A549 (cell line): ENCODE measurements around the gene TMEM44. TPM values are rescaled to one million over a fixed set of nuclear protein-coding genes. Genes with fewer than 3 reads are reported as not detected.

Source experiments
- ATAC-seq, 2 experiments: fragments of 200-7000 bp in 1 of 2; fragments of >200 bp in 1 of 2; cut with Nextera tagmentation in 1 of 2; cut with Tn5 transposase in 1 of 2; 3 replicates each; pipeline versions ENCODE4 v1.8.0 to v1.9.1; 2018 to 2020; ENCODE audit warnings: mild to moderate bottlenecking in 1 of 2, moderate library complexity in 1 of 2
- CTCF ChIA-PET: fragments of 300-600 bp; sonication (Branson Sonifier 250); formaldehyde crosslinking; extraction: SDS; loops from one replicate; lab custom pipeline; 2021; ENCODE audit warnings: antibody characterized with exemption, inconsistent platforms; lab: Yijun Ruan, JAX
- POLR2A ChIA-PET: fragments of 350-600 bp; formaldehyde crosslinking; extraction: SDS; loops from one replicate; lab custom pipeline; 2021; ENCODE audit warnings: antibody characterized with exemption, inconsistent platforms; lab: Yijun Ruan, JAX
- DNase-seq, 2 experiments: peaks; one replicate each; pipeline versions ENCODE4 v3.0.0 to v3.0.0-alpha.2; 2011 to 2016; ENCODE audit warnings: low read depth in 1 of 2, low spot score in 1 of 2
- FAIRE-seq: peaks from 2 replicates; lab custom pipeline; 2011; peaks lifted over from hg19 to GRCh38; lab: Jason Lieb, UNC
- H3K27ac ChIP-seq, 2 experiments: fragments of >200 bp; sonication (Bioruptor Twin); formaldehyde crosslinking; 3 replicates each; pipeline ENCODE4 v1.5.1; 2016 to 2017
- H3K4me1 ChIP-seq: fragments of >200 bp; sonication (Bioruptor Twin); formaldehyde crosslinking; 3 replicates; pipeline ENCODE4 v1.6.1; 2016
- H3K4me2 ChIP-seq: fragments of >200 bp; sonication (Bioruptor Twin); formaldehyde crosslinking; 3 replicates; pipeline ENCODE4 v1.6.1; 2016
- H3K4me3 ChIP-seq: fragments of >200 bp; sonication (Bioruptor Twin); formaldehyde crosslinking; 3 replicates; pipeline ENCODE4 v1.5.1; 2016
- H3K9me3 ChIP-seq: fragments of >200 bp; sonication (Bioruptor Twin); formaldehyde crosslinking; 3 replicates; pipeline ENCODE4 v1.6.1; 2016
- BHLHE40 ChIP-seq: IDR thresholded peaks from 2 replicates; pipeline ENCODE4 v1.6.1; 2012; ENCODE audit warnings: low read depth, low read length, inconsistent platforms
- CBX2 ChIP-seq: fragments of 200-600 bp; sonication (generic); IDR thresholded peaks from 2 replicates; pipeline ENCODE4 v1.6.1; 2016; ENCODE audit warnings: low read depth, mild to moderate bottlenecking, borderline replicate concordance
- CHD4 ChIP-seq: fragments of 200-600 bp; sonication (generic); IDR thresholded peaks from 2 replicates; pipeline ENCODE4 v1.6.1; 2016; ENCODE audit warnings: antibody characterized with exemption, mild to moderate bottlenecking, borderline replicate concordance
- HDAC2 ChIP-seq: fragments of 200-600 bp; sonication (generic); IDR thresholded peaks from 2 replicates; pipeline ENCODE4 v1.6.1; 2016
- KDM5A ChIP-seq: fragments of 200-600 bp; sonication (generic); IDR thresholded peaks from 2 replicates; pipeline ENCODE4 v1.6.1; 2016; ENCODE audit warnings: antibody characterized with exemption, mild to moderate bottlenecking
- NR3C1 ChIP-seq: fragments of >200 bp; sonication (Bioruptor Twin); formaldehyde crosslinking; IDR thresholded peaks from 3 replicates; pipeline ENCODE4 v1.6.1; 2017
- RAD21 ChIP-seq, 2 experiments: fragments of >200 bp in 1 of 2; sonication (Bioruptor Twin) in 1 of 2; formaldehyde crosslinking in 1 of 2; IDR thresholded peaks in 1 of 2; conservative IDR thresholded peaks in 1 of 2; 2 replicates in 1 of 2; 3 replicates in 1 of 2; pipeline ENCODE4 v1.6.1; 2012 to 2018; ENCODE audit warnings: inconsistent platforms in 1 of 2
- RCOR1 ChIP-seq: fragments of 150-350 bp; IDR thresholded peaks from 2 replicates; pipeline ENCODE4 v1.6.1; 2014; ENCODE audit warnings: antibody characterized with exemption, low read length, low read depth
- SMC3 ChIP-seq: fragments of >200 bp; sonication (Bioruptor Twin); formaldehyde crosslinking; IDR thresholded peaks from 3 replicates; pipeline ENCODE4 v1.6.1; 2018; ENCODE audit warnings: inconsistent platforms
- TP53 ChIP-seq: fragments of 250-450 bp; sonication (Bioruptor Pico); IDR thresholded peaks from 2 replicates; pipeline ENCODE4 v1.5.0; 2021; ENCODE audit warnings: mild to moderate bottlenecking, moderate library complexity
- WGBS: methylation state at CpG from one replicate; pipeline ENCODE4 v1.1.6; 2017; ENCODE audit errors: missing lambda C conversion rate; 5-methylcytosine and 5-hydroxymethylcytosine counted together
- polyA plus RNA-seq, 4 experiments: library from polyadenylated mRNA; depleted of rRNA in 3 of 4; stranded (reverse); fragments of >200 nt; fragmentation: RNase III in 1 of 4; extraction: RNeasy Plus Mini Kit Qiagen cat#74134 plus additional on column Dnase treatment in 1 of 4; gene quantifications; 2 replicates in 3 of 4; 3 replicates in 1 of 4; pipeline ENCODE4 v1.2.3, GENCODE V29; 2011 to 2017
- TF ChIP-seq, protein P1 (sequence below): fragments of >200 bp; sonication (Bioruptor Twin); formaldehyde crosslinking; IDR thresholded peaks from 3 replicates; pipeline ENCODE4 v1.5.1; 2016
- TF ChIP-seq, protein P2 (sequence below): IDR thresholded peaks from 2 replicates; pipeline ENCODE4 v1.6.1; 2012
- TF ChIP-seq, protein P3 (sequence below): fragments of 200-600 bp; sonication (generic); IDR thresholded peaks from 2 replicates; pipeline ENCODE4 v1.6.1; 2016; ENCODE audit warnings: antibody characterized with exemption, mild to moderate bottlenecking, moderate library complexity
- TF ChIP-seq, protein P4 (sequence below): fragments of >200 bp; sonication (Bioruptor Twin); formaldehyde crosslinking; IDR thresholded peaks from 2 replicates; pipeline ENCODE4 v1.6.1; 2016

Gene TMEM44
- polyA plus RNA-seq, 2 of the 4 experiments (the other 2 are of a cell fraction) = 16.0 to 17.0 TPM

DNA sequence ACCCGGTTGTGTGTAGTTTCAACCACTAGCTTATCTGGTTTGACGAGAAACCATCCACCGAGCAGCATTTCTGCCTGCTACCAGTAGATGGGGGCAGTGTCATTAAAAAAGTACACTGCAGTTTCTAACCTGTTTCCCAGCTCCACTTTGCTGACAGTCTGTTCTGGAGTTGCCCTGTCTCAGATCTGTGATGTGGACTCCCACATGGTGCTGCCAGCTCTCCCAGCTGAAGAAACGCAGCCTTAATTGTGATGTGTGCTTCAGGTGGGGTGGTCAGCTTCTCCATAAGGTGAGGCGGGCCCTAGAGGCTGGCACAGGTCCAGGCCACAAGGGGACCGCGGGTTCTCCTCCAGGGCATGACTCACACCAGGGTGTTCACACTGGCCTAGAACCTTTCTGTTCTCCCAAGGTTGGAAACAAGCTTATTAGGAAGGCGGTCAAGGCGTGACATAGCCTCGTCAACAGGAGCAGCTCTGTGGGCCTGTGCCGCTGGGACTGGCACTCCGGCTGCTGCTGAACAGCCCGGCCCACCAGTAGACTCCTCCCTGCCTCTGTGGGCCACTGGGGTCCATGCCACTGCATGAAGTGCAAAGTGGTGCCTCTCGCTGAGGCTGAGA, 49.6 kb upstream of the TMEM44 start:
- peak; percentile 78 to 81 for DNase-seq
- CTCF ChIA-PET = interaction anchor here (0.7 to 4.5 kb wide), 55 partner anchors 10 to 855 kb away, joined by 3 to 63 read pairs (median 4); partner anchors contain the start of genes LSG1 and XXYLT1
- peak; percentile 49 for FAIRE-seq
- peak overlapping the region; percentile 39 to 72; a peak in 5 of 6 replicates for H3K27ac ChIP-seq
- H3K4me3 ChIP-seq = no peak overlapping the region
- H3K4me1 ChIP-seq = peaks cover 25% of the 10 kb centered on the region
- peak; percentile 65 to 77 for ATAC-seq
- H3K4me2 ChIP-seq = peak overlapping the region; percentile 54
- no peak for TF ChIP-seq NR3C1
- peak; percentile 87 to 89 for TF ChIP-seq RAD21 (conservative IDR thresholded peaks at IDR 0.05 in 1 of 2, IDR thresholded peaks at IDR 0.05 in 1 of 2)
- TF ChIP-seq SMC3 = peak; percentile 82
- TF ChIP-seq, protein P1, sequence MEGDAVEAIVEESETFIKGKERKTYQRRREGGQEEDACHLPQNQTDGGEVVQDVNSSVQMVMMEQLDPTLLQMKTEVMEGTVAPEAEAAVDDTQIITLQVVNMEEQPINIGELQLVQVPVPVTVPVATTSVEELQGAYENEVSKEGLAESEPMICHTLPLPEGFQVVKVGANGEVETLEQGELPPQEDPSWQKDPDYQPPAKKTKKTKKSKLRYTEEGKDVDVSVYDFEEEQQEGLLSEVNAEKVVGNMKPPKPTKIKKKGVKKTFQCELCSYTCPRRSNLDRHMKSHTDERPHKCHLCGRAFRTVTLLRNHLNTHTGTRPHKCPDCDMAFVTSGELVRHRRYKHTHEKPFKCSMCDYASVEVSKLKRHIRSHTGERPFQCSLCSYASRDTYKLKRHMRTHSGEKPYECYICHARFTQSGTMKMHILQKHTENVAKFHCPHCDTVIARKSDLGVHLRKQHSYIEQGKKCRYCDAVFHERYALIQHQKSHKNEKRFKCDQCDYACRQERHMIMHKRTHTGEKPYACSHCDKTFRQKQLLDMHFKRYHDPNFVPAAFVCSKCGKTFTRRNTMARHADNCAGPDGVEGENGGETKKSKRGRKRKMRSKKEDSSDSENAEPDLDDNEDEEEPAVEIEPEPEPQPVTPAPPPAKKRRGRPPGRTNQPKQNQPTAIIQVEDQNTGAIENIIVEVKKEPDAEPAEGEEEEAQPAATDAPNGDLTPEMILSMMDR = peak; percentile 85
- TF ChIP-seq, protein P2, sequence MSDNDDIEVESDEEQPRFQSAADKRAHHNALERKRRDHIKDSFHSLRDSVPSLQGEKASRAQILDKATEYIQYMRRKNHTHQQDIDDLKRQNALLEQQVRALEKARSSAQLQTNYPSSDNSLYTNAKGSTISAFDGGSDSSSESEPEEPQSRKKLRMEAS = 0 out of 2 replicates have a peak, but pooled peaks have one; percentile 15
- 31% methylated on average over 8 of the region's 14 CpGs for WGBS
- POLR2A ChIA-PET = interaction anchor here (0.6 to 1.5 kb wide), 6 partner anchors 9 to 759 kb away, joined by 3 to 18 read pairs (median 4); partner anchors contain the start of genes ACAP2, LSG1 and XXYLT1
- no peaks in the 10 kb centered on the region for H3K9me3 ChIP-seq

DNA sequence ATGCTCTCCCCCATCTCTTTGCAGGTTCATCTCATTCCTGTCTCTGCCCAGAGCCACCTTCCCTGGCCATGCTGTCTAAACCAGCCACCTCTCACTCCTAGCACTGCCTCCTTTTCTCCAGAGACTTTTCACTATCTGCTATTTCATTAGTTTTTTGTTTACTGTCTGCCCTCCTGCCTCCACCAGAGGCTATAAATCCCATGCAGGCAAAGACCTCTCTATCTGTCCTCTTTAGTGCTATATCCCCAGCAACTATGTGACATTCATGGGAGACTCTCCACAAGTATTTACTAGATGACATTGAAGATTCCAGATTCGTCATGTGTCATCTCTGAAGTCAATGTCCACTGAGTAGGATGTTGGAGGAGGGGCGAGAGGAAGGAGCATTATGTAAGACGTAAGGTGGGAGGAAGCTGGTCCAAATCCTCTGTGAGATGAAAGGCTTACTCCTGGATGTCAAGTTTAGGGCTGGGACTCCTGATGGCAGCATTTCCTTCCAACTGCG, 49.0 kb upstream of the TMEM44 start:
- ChIA-PET POLR2A (interaction anchor here (0.6 to 1.4 kb wide), 5 partner anchors 8 to 760 kb away, joined by 3 to 18 read pairs (median 3); partner anchors contain the start of genes ACAP2, LSG1 and XXYLT1), CTCF (interaction anchor here (0.7 to 4.5 kb wide), 54 partner anchors 10 to 855 kb away, joined by 3 to 63 read pairs (median 4); partner anchors contain the start of genes LSG1 and XXYLT1)
- no peak overlapping the region for H3K4me3 ChIP-seq
- TF ChIP-seq CBX2 = no peak
- TF ChIP-seq, protein P3, sequence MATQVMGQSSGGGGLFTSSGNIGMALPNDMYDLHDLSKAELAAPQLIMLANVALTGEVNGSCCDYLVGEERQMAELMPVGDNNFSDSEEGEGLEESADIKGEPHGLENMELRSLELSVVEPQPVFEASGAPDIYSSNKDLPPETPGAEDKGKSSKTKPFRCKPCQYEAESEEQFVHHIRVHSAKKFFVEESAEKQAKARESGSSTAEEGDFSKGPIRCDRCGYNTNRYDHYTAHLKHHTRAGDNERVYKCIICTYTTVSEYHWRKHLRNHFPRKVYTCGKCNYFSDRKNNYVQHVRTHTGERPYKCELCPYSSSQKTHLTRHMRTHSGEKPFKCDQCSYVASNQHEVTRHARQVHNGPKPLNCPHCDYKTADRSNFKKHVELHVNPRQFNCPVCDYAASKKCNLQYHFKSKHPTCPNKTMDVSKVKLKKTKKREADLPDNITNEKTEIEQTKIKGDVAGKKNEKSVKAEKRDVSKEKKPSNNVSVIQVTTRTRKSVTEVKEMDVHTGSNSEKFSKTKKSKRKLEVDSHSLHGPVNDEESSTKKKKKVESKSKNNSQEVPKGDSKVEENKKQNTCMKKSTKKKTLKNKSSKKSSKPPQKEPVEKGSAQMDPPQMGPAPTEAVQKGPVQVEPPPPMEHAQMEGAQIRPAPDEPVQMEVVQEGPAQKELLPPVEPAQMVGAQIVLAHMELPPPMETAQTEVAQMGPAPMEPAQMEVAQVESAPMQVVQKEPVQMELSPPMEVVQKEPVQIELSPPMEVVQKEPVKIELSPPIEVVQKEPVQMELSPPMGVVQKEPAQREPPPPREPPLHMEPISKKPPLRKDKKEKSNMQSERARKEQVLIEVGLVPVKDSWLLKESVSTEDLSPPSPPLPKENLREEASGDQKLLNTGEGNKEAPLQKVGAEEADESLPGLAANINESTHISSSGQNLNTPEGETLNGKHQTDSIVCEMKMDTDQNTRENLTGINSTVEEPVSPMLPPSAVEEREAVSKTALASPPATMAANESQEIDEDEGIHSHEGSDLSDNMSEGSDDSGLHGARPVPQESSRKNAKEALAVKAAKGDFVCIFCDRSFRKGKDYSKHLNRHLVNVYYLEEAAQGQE = no peak
- no peaks in the 10 kb centered on the region for H3K9me3 ChIP-seq
- 8% methylated on average over 3 of the region's 4 CpGs for WGBS
- peak overlapping the region in 1 of 2 experiments; percentile 46; a peak in 1 of 6 replicates for H3K27ac ChIP-seq
- FAIRE-seq (no peak), DNase-seq (peak in 1 of 2 experiments; percentile 13), ATAC-seq (no peak)
- H3K4me2 ChIP-seq = peak overlapping the region; percentile 54
- H3K4me1 ChIP-seq = peaks cover 21% of the 10 kb centered on the region

DNA sequence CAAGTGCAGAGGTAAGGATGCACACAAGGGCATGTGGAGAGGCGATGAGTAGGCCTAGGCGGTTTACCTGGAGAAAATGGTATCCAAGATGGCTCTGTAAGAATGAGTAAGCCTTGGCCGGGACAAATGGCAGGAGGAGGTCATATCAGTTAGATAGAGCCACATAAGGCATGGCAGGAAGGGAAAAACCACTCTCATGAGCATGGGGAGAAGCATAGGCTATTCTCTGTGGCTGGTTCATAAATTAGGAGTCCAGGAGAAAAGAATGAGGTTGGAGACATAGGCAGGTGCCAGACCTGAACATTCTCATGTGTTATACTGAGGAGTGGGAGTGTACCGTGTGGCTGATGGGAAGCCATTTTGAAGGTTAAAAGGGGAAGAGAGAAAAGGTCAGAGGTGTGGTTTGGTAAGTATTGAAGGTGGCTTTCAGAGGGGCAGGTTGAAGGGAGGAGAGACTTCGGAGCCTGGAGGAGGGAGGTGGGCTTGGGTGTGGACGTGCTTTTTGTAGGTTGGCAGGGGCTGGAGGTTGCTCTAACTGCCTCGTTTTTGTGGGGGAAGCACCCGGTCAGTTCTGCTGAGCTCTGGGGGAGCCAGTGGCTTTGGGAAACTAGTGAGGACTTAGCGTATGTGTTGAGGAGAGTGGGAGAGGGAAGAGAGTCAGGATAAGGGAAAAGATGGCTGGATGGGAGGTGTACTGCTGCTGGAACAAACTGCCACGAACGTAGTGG, 47.8 kb upstream of the TMEM44 start:
- H3K4me3 ChIP-seq = no peak overlapping the region
- H3K4me2 ChIP-seq = no peak overlapping the region
- WGBS = 72% methylated on average over 11 of the region's 11 CpGs
- ChIA-PET POLR2A (no interaction called here), CTCF (interaction anchor here (1.1 to 4.5 kb wide), 7 partner anchors 9 to 589 kb away, joined by 5 to 63 read pairs (median 30); partner anchors contain the start of genes LSG1 and XXYLT1)
- ATAC-seq (no peak), DNase-seq (no peak), FAIRE-seq (no peak)
- H3K9me3 ChIP-seq = no peaks in the 10 kb centered on the region
- peaks cover 15% of the 10 kb centered on the region; the same call in 2 of the 3 replicates for H3K4me1 ChIP-seq
- no peak overlapping the region for H3K27ac ChIP-seq
- TF ChIP-seq BHLHE40 (no peak), HDAC2 (no peak), CHD4 (no peak), TP53 (no peak), RCOR1 (no peak), KDM5A (no peak)
- TF ChIP-seq, protein P4, sequence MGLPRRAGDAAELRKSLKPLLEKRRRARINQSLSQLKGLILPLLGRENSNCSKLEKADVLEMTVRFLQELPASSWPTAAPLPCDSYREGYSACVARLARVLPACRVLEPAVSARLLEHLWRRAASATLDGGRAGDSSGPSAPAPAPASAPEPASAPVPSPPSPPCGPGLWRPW = no peak
